ENCODE measurements around the gene HDHD2.

GRCh38 chr18:47149457-47150028 is 757 bp downstream of the HDHD2 start:
- TF ChIP-seq, protein P1, sequence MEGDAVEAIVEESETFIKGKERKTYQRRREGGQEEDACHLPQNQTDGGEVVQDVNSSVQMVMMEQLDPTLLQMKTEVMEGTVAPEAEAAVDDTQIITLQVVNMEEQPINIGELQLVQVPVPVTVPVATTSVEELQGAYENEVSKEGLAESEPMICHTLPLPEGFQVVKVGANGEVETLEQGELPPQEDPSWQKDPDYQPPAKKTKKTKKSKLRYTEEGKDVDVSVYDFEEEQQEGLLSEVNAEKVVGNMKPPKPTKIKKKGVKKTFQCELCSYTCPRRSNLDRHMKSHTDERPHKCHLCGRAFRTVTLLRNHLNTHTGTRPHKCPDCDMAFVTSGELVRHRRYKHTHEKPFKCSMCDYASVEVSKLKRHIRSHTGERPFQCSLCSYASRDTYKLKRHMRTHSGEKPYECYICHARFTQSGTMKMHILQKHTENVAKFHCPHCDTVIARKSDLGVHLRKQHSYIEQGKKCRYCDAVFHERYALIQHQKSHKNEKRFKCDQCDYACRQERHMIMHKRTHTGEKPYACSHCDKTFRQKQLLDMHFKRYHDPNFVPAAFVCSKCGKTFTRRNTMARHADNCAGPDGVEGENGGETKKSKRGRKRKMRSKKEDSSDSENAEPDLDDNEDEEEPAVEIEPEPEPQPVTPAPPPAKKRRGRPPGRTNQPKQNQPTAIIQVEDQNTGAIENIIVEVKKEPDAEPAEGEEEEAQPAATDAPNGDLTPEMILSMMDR (IDR thresholded peaks at IDR 0.05): no peak
- no peak for TF ChIP-seq POLR2A (IDR thresholded peaks at IDR 0.05)

Data from right lobe of liver (tissue), 4 donors.